GM12874 (cell line): ENCODE measurements around the gene CYP1A2.

Experiments used
- CTCF ChIP-seq: IDR thresholded peaks from 2 replicates; pipeline ENCODE4 v1.5.1; 2011; ENCODE audit warnings: low read depth, mild to moderate bottlenecking, control low read depth, low read length, moderate library complexity; ENCODE audit not compliant: insufficient read depth

CYP1A2 gene

GRCh38 chr15:74752011-74752410, 3.4 kb downstream of the CYP1A2 start:
- TF ChIP-seq CTCF = no peak

- TF ChIP-seq CTCF = no peak
Measured at GRCh38 chr15:74752531-74752930, 3.9 kb downstream of the CYP1A2 start.

- no peak for TF ChIP-seq CTCF
Measured at GRCh38 chr15:74754593-74755215, 6.1 kb downstream of the CYP1A2 start.

- TF ChIP-seq CTCF = no peak
Measured at GRCh38 chr15:74758736-74759135, 10.1 kb downstream of the CYP1A2 start.

GRCh38 chr15:74762791-74763150, 14.1 kb downstream of the CYP1A2 start:
- TF ChIP-seq CTCF = no peak

DNA sequence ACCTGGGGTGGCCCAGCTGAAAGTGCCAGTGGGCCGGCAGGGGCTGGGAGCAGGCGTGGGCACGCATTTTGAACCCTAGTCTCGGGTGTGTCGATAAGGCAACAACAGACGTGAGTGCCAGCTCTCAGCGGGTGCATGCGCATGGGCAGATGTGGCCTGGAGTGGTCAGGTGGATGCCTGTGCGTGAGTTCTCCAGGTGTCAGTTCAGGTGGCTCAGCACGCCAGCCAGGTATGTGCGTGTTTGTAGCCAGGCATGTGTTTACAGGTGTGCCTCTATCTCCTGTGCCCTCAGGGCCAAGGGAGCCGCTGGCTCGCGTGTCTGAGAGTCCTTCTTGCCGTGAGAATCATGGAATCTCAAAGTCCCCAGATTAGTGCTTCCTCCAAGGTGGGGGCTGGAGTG, 14.8 kb downstream of the CYP1A2 start:
- no peak for TF ChIP-seq CTCF

DNA sequence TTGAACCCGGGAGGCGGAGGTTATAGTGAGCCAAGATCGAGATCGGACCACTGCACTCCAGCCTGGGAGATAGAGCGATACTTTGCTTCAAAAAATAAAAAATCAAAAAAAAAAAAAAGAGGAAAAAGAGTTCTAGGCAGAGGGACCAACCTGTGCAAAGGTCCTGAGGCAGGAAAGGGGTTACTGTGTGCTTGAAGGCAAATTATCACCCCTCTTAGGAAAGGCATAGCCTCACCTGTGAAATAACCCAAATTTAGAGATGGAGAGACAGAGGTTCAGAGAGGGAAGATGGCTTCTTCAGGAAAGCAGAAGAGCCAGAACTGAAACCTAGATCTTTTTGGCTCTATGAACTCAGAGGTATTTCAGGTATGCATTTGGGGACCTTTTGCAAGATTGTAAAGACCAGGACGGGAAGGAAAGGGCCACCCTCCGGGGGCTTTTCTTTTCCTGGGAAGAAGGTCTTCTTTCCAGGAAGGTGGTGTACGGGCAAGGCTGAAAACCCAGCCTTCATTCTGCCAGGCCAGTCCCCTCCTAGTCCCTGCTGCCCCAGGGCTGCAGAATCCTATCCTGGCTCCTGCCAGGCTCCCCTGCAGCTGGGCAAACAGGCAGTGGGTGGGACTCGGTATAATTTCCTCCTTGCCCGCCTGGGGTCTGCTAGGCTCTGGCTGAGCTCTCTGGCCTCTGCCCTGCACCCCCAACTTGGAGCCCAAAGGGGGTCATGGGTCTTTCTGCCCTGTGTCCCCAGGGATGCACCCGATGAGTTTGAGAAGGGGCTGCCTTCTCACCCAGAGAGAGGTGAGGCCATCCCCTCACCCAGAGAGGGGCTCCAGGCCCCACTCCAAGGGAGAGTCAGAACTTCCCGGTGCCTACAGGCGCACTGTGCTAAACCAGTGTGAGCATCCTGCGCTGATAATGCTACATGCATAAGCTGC, 18.8 kb downstream of the CYP1A2 start:
- no peak for TF ChIP-seq CTCF
